ENCODE measurements around the gene MAP3K4.
"Not testable (repeated sequence)": the region's sequence is repeated elsewhere in the genome, so short reads cannot be mapped to it uniquely, and the experiment has no call there.

Gene MAP3K4

GRCh38 chr6:161109366-161109765 lies 117.8 kb downstream of the MAP3K4 start:
- Mint-ChIP-seq H3K27ac (no peak overlapping the region), H3K27me3 (no peaks in the 10 kb centered on the region), H3K4me3 (no peak overlapping the region), H3K4me1 (peaks cover 0 to 19% of the 10 kb centered on the region in 2 donors), H3K9me3 (no peaks in the 10 kb centered on the region), H3K36me3 (peaks cover 57 to 66% of the 10 kb centered on the region in 2 donors)
- no peak for DNase-seq
- ATAC-seq (replicated peaks), result no peak

- no peaks in the 10 kb centered on the region for H3K9me3 Mint-ChIP-seq
- no peaks in the 10 kb centered on the region for H3K27me3 Mint-ChIP-seq
- no peak for DNase-seq
- H3K36me3 Mint-ChIP-seq, result peaks cover 56 to 69% of the 10 kb centered on the region in 2 donors
- H3K4me3 Mint-ChIP-seq, result no peak overlapping the region
- H3K27ac Mint-ChIP-seq, result no peak overlapping the region
- peaks cover 0 to 20% of the 10 kb centered on the region in 2 donors for H3K4me1 Mint-ChIP-seq
- ATAC-seq (replicated peaks), result peak; percentile 63 to 84
These were observed 118.6 kb downstream of the MAP3K4 start for GRCh38 chr6:161110028-161110779.

- no peak for ATAC-seq (replicated peaks)
- peaks cover 10 to 31% of the 10 kb centered on the region in 2 donors for H3K4me1 Mint-ChIP-seq
- DNase-seq, result no peak
- peaks cover 59 to 69% of the 10 kb centered on the region in 2 donors for H3K36me3 Mint-ChIP-seq
- H3K27ac Mint-ChIP-seq, result no peak overlapping the region
- H3K27me3 Mint-ChIP-seq, result no peaks in the 10 kb centered on the region
- H3K9me3 Mint-ChIP-seq, result no peaks in the 10 kb centered on the region
- no peak overlapping the region for H3K4me3 Mint-ChIP-seq
These were observed 119.7 kb downstream of the MAP3K4 start for GRCh38 chr6:161111261-161111660.

GRCh38 chr6:161115468-161115867 lies 123.9 kb downstream of the MAP3K4 start:
- peaks cover 11 to 29% of the 10 kb centered on the region in 2 donors for H3K4me1 Mint-ChIP-seq

GRCh38 chr6:161116554-161116953 lies 125.0 kb downstream of the MAP3K4 start:
- Mint-ChIP-seq H3K9me3 (peaks cover 7% of the 10 kb centered on the region in 2 donors), H3K4me3 (no peak overlapping the region), H3K27ac (peak overlapping the region; percentile 14), H3K36me3 (peaks cover 63 to 82% of the 10 kb centered on the region in 2 donors), H3K4me1 (peaks cover 14 to 26% of the 10 kb centered on the region in 2 donors), H3K27me3 (no peaks in the 10 kb centered on the region)
- no peak for DNase-seq
- no peak for ATAC-seq (replicated peaks)

More at GRCh38 chr6:161115468-161115867, 123.9 kb downstream of the MAP3K4 start:
- ATAC-seq (replicated peaks), result peak; percentile 86 to 92
- H3K27me3 Mint-ChIP-seq, result no peaks in the 10 kb centered on the region
- DNase-seq, result no peak
- H3K4me3 Mint-ChIP-seq, result no peak overlapping the region
- peaks cover 3% of the 10 kb centered on the region in 2 donors for H3K9me3 Mint-ChIP-seq
- H3K27ac Mint-ChIP-seq, result peak overlapping the region; percentile 27
- peaks cover 64 to 81% of the 10 kb centered on the region in 2 donors for H3K36me3 Mint-ChIP-seq

GRCh38 chr6:161117308-161117707 lies 125.7 kb downstream of the MAP3K4 start:
- ATAC-seq (replicated peaks) (no peak), DNase-seq (no peak)
- H3K9me3 Mint-ChIP-seq, result peaks cover 11 to 12% of the 10 kb centered on the region in 2 donors
- H3K27ac Mint-ChIP-seq, result no peak overlapping the region
- no peaks in the 10 kb centered on the region for H3K27me3 Mint-ChIP-seq
- peaks cover 66 to 85% of the 10 kb centered on the region in 2 donors for H3K36me3 Mint-ChIP-seq
- H3K4me1 Mint-ChIP-seq, result peaks cover 14 to 22% of the 10 kb centered on the region in 2 donors
- H3K4me3 Mint-ChIP-seq, result no peak overlapping the region

- Mint-ChIP-seq H3K9me3 (peaks cover 11 to 12% of the 10 kb centered on the region in 2 donors), H3K27ac (no peak overlapping the region), H3K4me1 (peaks cover 14 to 22% of the 10 kb centered on the region in 2 donors), H3K27me3 (no peaks in the 10 kb centered on the region), H3K36me3 (peaks cover 67 to 85% of the 10 kb centered on the region in 2 donors), H3K4me3 (no peak overlapping the region)
- ATAC-seq (replicated peaks) (no peak), DNase-seq (no peak)
These were observed 126.4 kb downstream of the MAP3K4 start for GRCh38 chr6:161117942-161118341.

GRCh38 chr6:161123319-161123718 lies 131.8 kb downstream of the MAP3K4 start:
- H3K4me1 Mint-ChIP-seq; ATAC-seq (replicated peaks); H3K4me3 Mint-ChIP-seq; H3K27ac Mint-ChIP-seq; DNase-seq; H3K27me3 Mint-ChIP-seq: not testable (repeated sequence)
- H3K9me3 Mint-ChIP-seq, result peaks cover 19 to 22% of the 10 kb centered on the region in 2 donors
- H3K36me3 Mint-ChIP-seq, result peaks cover 84 to 96% of the 10 kb centered on the region in 2 donors

- Mint-ChIP-seq H3K9me3 (peaks cover 15 to 18% of the 10 kb centered on the region in 2 donors), H3K27me3 (no peaks in the 10 kb centered on the region), H3K36me3 (peaks cover 79 to 96% of the 10 kb centered on the region in 2 donors), H3K27ac (no peak overlapping the region), H3K4me1 (peaks cover 2 to 6% of the 10 kb centered on the region in 2 donors), H3K4me3 (no peak overlapping the region)
- no peak for DNase-seq
- ATAC-seq (replicated peaks), result no peak
These were observed 134.0 kb downstream of the MAP3K4 start for GRCh38 chr6:161125591-161125990.

- peaks cover 67 to 80% of the 10 kb centered on the region in 2 donors for H3K36me3 Mint-ChIP-seq
These were observed 135.6 kb downstream of the MAP3K4 start for GRCh38 chr6:161127071-161127740.

GRCh38 chr6:161128230-161128629 lies 136.7 kb downstream of the MAP3K4 start:
- Mint-ChIP-seq H3K27ac (no peak overlapping the region), H3K4me3 (no peak overlapping the region), H3K4me1 (peaks cover 0 to 13% of the 10 kb centered on the region in 2 donors), H3K9me3 (peaks cover 6 to 10% of the 10 kb centered on the region in 2 donors), H3K36me3 (peaks cover 61 to 74% of the 10 kb centered on the region in 2 donors), H3K27me3 (no peaks in the 10 kb centered on the region)
- ATAC-seq (replicated peaks) (no peak), DNase-seq (no peak)

More at GRCh38 chr6:161127071-161127740, 135.6 kb downstream of the MAP3K4 start:
- Mint-ChIP-seq H3K27me3 (no peaks in the 10 kb centered on the region), H3K27ac (no peak overlapping the region), H3K4me1 (peaks cover 0 to 13% of the 10 kb centered on the region in 2 donors), H3K9me3 (peaks cover 8 to 11% of the 10 kb centered on the region in 2 donors), H3K4me3 (no peak overlapping the region)
- no peak for DNase-seq
- ATAC-seq (replicated peaks), result no peak

GRCh38 chr6:161128680-161129196 lies 137.2 kb downstream of the MAP3K4 start:
- DNase-seq, result no peak
- Mint-ChIP-seq H3K27me3 (no peaks in the 10 kb centered on the region), H3K36me3 (peaks cover 56 to 69% of the 10 kb centered on the region in 2 donors), H3K4me1 (peaks cover 0 to 13% of the 10 kb centered on the region in 2 donors), H3K9me3 (peaks cover 3 to 9% of the 10 kb centered on the region in 2 donors), H3K4me3 (no peak overlapping the region), H3K27ac (no peak overlapping the region)
- no peak for ATAC-seq (replicated peaks)

GRCh38 chr6:161130541-161130940 lies 139.0 kb downstream of the MAP3K4 start:
- Mint-ChIP-seq H3K27me3 (no peaks in the 10 kb centered on the region), H3K4me3 (no peak overlapping the region), H3K9me3 (no peaks in the 10 kb centered on the region), H3K36me3 (peaks cover 39 to 51% of the 10 kb centered on the region in 2 donors), H3K4me1 (peaks cover under 1 to 21% of the 10 kb centered on the region in 2 donors), H3K27ac (no peak overlapping the region)
- DNase-seq (no peak), ATAC-seq (replicated peaks) (no peak)

- peaks cover 35 to 51% of the 10 kb centered on the region in 2 donors for H3K36me3 Mint-ChIP-seq
- no peak overlapping the region for H3K4me3 Mint-ChIP-seq
- no peak for DNase-seq
- H3K9me3 Mint-ChIP-seq, result no peaks in the 10 kb centered on the region
- peaks cover 6 to 27% of the 10 kb centered on the region in 2 donors for H3K4me1 Mint-ChIP-seq
- ATAC-seq (replicated peaks), result no peak
- H3K27ac Mint-ChIP-seq, result no peak overlapping the region
- H3K27me3 Mint-ChIP-seq, result no peaks in the 10 kb centered on the region
These were observed 139.6 kb downstream of the MAP3K4 start for GRCh38 chr6:161130967-161131766.
